ENCODE results near the gene FAM187B. TPM values are rescaled to one million over a fixed set of nuclear protein-coding genes. Genes with fewer than 3 reads are reported as not detected.

Gene FAM187B
- total and polyA plus RNA-seq, 2 experiments from 2014 or later = 0.23 TPM; not detected in 1

GRCh38 chr19:35267353-35267817 is 38.8 kb upstream of the FAM187B start (continued):
- TF ChIP-seq REST (IDR thresholded peaks at IDR 0.05; ENCODE audit: unreplicated experiment) (no peak), CREB1 (CRISPR knock-in tag; IDR thresholded peaks at IDR 0.05; ENCODE audit: low read depth) (no peak), ZNF114 (CRISPR knock-in tag; IDR thresholded peaks at IDR 0.05) (no peak)

GRCh38 chr19:35266520-35267352 is 38.2 kb upstream of the FAM187B start:
- Histone ChIP-seq H3K9me2 (ENCODE audit: insufficient read depth) (no peaks in the 10 kb centered on the region), H3F3A (replicated peaks; ENCODE audit: low read depth) (peaks cover 17% of the 10 kb centered on the region), H3K27me3 (ENCODE audit: insufficient read depth) (no peaks in the 10 kb centered on the region), H3K36me3 (ENCODE audit: insufficient read depth) (peaks cover 13% of the 10 kb centered on the region; the same call in 1 of the 2 replicates), H3K4me1 (ENCODE audit: insufficient read depth) (peaks cover 7% of the 10 kb centered on the region; the same call in 1 of the 2 replicates), H2AFZ (no peak overlapping the region), H3K27ac (ENCODE audit: low read depth) (peak overlapping the region; percentile 96), H3K4me3 (peak overlapping the region; percentile 79), H3K4me2 (peak overlapping the region; percentile 99), H3K79me2 (replicated peaks; ENCODE audit: insufficient read depth) (no peaks in the 10 kb centered on the region), H4K20me1 (replicated peaks; ENCODE audit: insufficient read depth) (peaks cover 15% of the 10 kb centered on the region)
- ATAC-seq = peak; percentile 11
- Mint-ChIP-seq H3K9me3 (no peaks in the 10 kb centered on the region; the same call in 2 of the 3 replicates), H3K4me1 (peaks cover 11% of the 10 kb centered on the region), H3K27me3 (ENCODE audit: insufficient read depth, low read depth, poor library complexity) (peaks cover 31% of the 10 kb centered on the region), H3K4me3 (peak overlapping the region; percentile 87), H3K36me3 (ENCODE audit: low read depth) (peaks cover 68% of the 10 kb centered on the region), H3K27ac (no peak overlapping the region)
- DNase-seq (ENCODE audit: low spot score) = peak; percentile 28
- no peak for TF ChIP-seq STAT1 (IDR thresholded peaks at IDR 0.05; ENCODE audit: unreplicated experiment)
- no peak for TF ChIP-seq ZNF114 (CRISPR knock-in tag; IDR thresholded peaks at IDR 0.05)
- no peak for TF ChIP-seq CREB1 (CRISPR knock-in tag; IDR thresholded peaks at IDR 0.05; ENCODE audit: low read depth)
- no peak for TF ChIP-seq JUNB (IDR thresholded peaks at IDR 0.05; ENCODE audit: unreplicated experiment)
- no peak for TF ChIP-seq NANOG (IDR thresholded peaks at IDR 0.05; ENCODE audit: borderline replicate concordance)
- TF ChIP-seq ZNF462 (CRISPR knock-in tag; IDR thresholded peaks at IDR 0.05) = no peak
- TF ChIP-seq ETS1 (IDR thresholded peaks at IDR 0.05) = no peak
- TF ChIP-seq EZH2phosphoT487 (IDR thresholded peaks at IDR 0.05; ENCODE audit: unreplicated experiment) = no peak
- no peak for TF ChIP-seq POLR2AphosphoS5 (IDR thresholded peaks at IDR 0.05; ENCODE audit: low read depth)
- no peak for TF ChIP-seq ZNF331 (CRISPR knock-in tag; IDR thresholded peaks at IDR 0.05; ENCODE audit: low read depth)
- no peak for TF ChIP-seq EZH2 (IDR thresholded peaks at IDR 0.05; ENCODE audit: low read depth, unreplicated experiment)
